HG03108 (cell line): Measurements from ENCODE around the gene ZNF652.
"Not testable (repeated sequence)": the region's sequence is repeated elsewhere in the genome, so short reads cannot be mapped to it uniquely, and the experiment has no call there.

Experiments used
- ATAC-seq: cut with Tn5 transposase; IDR thresholded peaks from one replicate; pipeline ENCODE4 v1.9.1; 2021; ENCODE audit warnings: moderate library complexity; ENCODE audit not compliant: unreplicated experiment

Gene ZNF652

GRCh38 chr17:49387498-49388289 is 25.6 kb upstream of the ZNF652 start:
- ATAC-seq, result no peak

GRCh38 chr17:49386373-49386772 is 24.3 kb upstream of the ZNF652 start:
- no peak for ATAC-seq

- ATAC-seq, result no peak
Observed at GRCh38 chr17:49384951-49385350, 22.9 kb upstream of the ZNF652 start.

GRCh38 chr17:49383060-49383459 is 21.0 kb upstream of the ZNF652 start:
- no peak for ATAC-seq

- no peak for ATAC-seq
Observed at GRCh38 chr17:49382556-49382955, 20.5 kb upstream of the ZNF652 start.

- no peak for ATAC-seq
Observed at GRCh38 chr17:49381793-49382192, 19.7 kb upstream of the ZNF652 start.

- no peak for ATAC-seq
Observed at GRCh38 chr17:49381033-49381432, 19.0 kb upstream of the ZNF652 start.

- no peak for ATAC-seq
Observed at GRCh38 chr17:49379926-49380325, 17.9 kb upstream of the ZNF652 start.

GRCh38 chr17:49378311-49378710 is 16.3 kb upstream of the ZNF652 start:
- ATAC-seq, result no peak

- ATAC-seq, result no peak
Observed at GRCh38 chr17:49375544-49375943, 13.5 kb upstream of the ZNF652 start.

- ATAC-seq, result no peak
Observed at GRCh38 chr17:49373115-49373514, 11.1 kb upstream of the ZNF652 start.

- ATAC-seq, result no peak
Observed at GRCh38 chr17:49372425-49372824, 10.4 kb upstream of the ZNF652 start.

GRCh38 chr17:49370971-49371834 is 9.2 kb upstream of the ZNF652 start:
- ATAC-seq, result no peak

GRCh38 chr17:49369760-49370159 is 7.7 kb upstream of the ZNF652 start:
- no peak for ATAC-seq

- no peak for ATAC-seq
Observed at GRCh38 chr17:49369089-49369488, 7.0 kb upstream of the ZNF652 start.

GRCh38 chr17:49365667-49366066 is 3.6 kb upstream of the ZNF652 start:
- no peak for ATAC-seq

- ATAC-seq, result not testable (repeated sequence)
Observed at GRCh38 chr17:49365126-49365525, 3.1 kb upstream of the ZNF652 start.

GRCh38 chr17:49364119-49364518 is 2.1 kb upstream of the ZNF652 start:
- ATAC-seq, result no peak

- ATAC-seq, result no peak
Observed at GRCh38 chr17:49363251-49363650, 1.2 kb upstream of the ZNF652 start.

- ATAC-seq, result no peak
Observed at GRCh38 chr17:49362723-49363117, 670 bp upstream of the ZNF652 start.

GRCh38 chr17:49361129-49361901 is 735 bp downstream of the ZNF652 start:
- peak; percentile 22 for ATAC-seq
